H9 (cell line): ENCODE measurements around the gene ADAMTS18. TPM values are rescaled to one million over a fixed set of nuclear protein-coding genes. Genes with fewer than 3 reads are reported as not detected.

Experiments
- DNase-seq: peaks from one replicate; pipeline ENCODE4 v3.0.0-alpha.2; 2017
- H2AFZ ChIP-seq: one replicate; pipeline ENCODE4 v1.6.1; 2013; ENCODE audit warnings: mild to moderate bottlenecking, low read length, control low read depth, moderate library complexity
- H2AK5ac ChIP-seq: 2 replicates; pipeline ENCODE4 v1.6.1; 2013; ENCODE audit warnings: low read length, control low read depth, mixed read lengths; ENCODE audit not compliant: insufficient read length
- H2BK120ac ChIP-seq: one replicate; pipeline ENCODE4 v1.6.1; 2013; ENCODE audit warnings: low read depth, mild to moderate bottlenecking, low read length, control low read depth, inconsistent platforms; ENCODE audit not compliant: poor library complexity, severe bottlenecking
- H2BK12ac ChIP-seq: 2 replicates; pipeline ENCODE4 v1.6.1; 2013; ENCODE audit warnings: low read length, control low read depth, mixed read lengths, low read depth; ENCODE audit not compliant: insufficient read length
- H2BK15ac ChIP-seq: 2 replicates; pipeline ENCODE4 v1.6.1; 2013; ENCODE audit warnings: low read depth, low read length, control low read depth
- H2BK20ac ChIP-seq: one replicate; pipeline ENCODE4 v1.6.1; 2013; ENCODE audit warnings: low read depth, mild to moderate bottlenecking, low read length, control low read depth, inconsistent platforms; ENCODE audit not compliant: poor library complexity, severe bottlenecking
- H2BK5ac ChIP-seq: 2 replicates; pipeline ENCODE4 v1.6.1; 2013; ENCODE audit warnings: low read length, control low read depth, mixed read lengths; ENCODE audit not compliant: insufficient read length
- H3K14ac ChIP-seq: 2 replicates; pipeline ENCODE4 v1.6.1; 2013; ENCODE audit warnings: low read length, control low read depth; ENCODE audit not compliant: insufficient read depth
- H3K18ac ChIP-seq: 2 replicates; pipeline ENCODE4 v1.6.1; 2013; ENCODE audit warnings: low read depth, mild to moderate bottlenecking, mixed read lengths, low read length, control low read depth; ENCODE audit not compliant: insufficient read length
- H3K23ac ChIP-seq: 2 replicates; pipeline ENCODE4 v1.6.1; 2013; ENCODE audit warnings: low read length, control low read depth, mixed read lengths, low read depth; ENCODE audit not compliant: insufficient read length
- H3K23me2 ChIP-seq: 2 replicates; pipeline ENCODE4 v1.6.1; 2013; ENCODE audit warnings: low read depth, mild to moderate bottlenecking, mixed read lengths, low read length, control low read depth; ENCODE audit not compliant: insufficient read length, poor library complexity, severe bottlenecking
- H3K27ac ChIP-seq: 2 replicates; pipeline ENCODE4 v1.5.1; 2013; ENCODE audit warnings: low read length, control low read depth, mixed read lengths, low read depth; ENCODE audit not compliant: insufficient read length
- H3K27me3 ChIP-seq: 2 replicates; pipeline ENCODE4 v1.6.1; 2013; ENCODE audit warnings: low read length, control low read depth, inconsistent platforms; ENCODE audit not compliant: insufficient read depth
- H3K4ac ChIP-seq: 2 replicates; pipeline ENCODE4 v1.6.1; 2013; ENCODE audit warnings: low read depth, mild to moderate bottlenecking, control low read depth, inconsistent platforms, low read length, moderate library complexity
- H3K4me1 ChIP-seq: 2 replicates; pipeline ENCODE4 v1.6.1; 2013; ENCODE audit warnings: low read length, control low read depth, inconsistent platforms; ENCODE audit not compliant: insufficient read depth
- H3K4me2 ChIP-seq: 2 replicates; pipeline ENCODE4 v1.6.1; 2013; ENCODE audit warnings: low read length, control low read depth, mixed read lengths; ENCODE audit not compliant: insufficient read length, insufficient read depth
- H3K56ac ChIP-seq: 2 replicates; pipeline ENCODE4 v1.6.1; 2013; ENCODE audit warnings: low read depth, mild to moderate bottlenecking, mixed read lengths, low read length, control low read depth; ENCODE audit not compliant: insufficient read length
- H3K79me1 ChIP-seq: 2 replicates; pipeline ENCODE4 v1.6.1; 2013; ENCODE audit warnings: low read depth, mild to moderate bottlenecking, moderate library complexity, low read length, control low read depth, inconsistent platforms; ENCODE audit not compliant: insufficient read depth, poor library complexity, severe bottlenecking
- H3K79me2 ChIP-seq: 2 replicates; pipeline ENCODE4 v1.6.1; 2013; ENCODE audit warnings: low read length, control low read depth, inconsistent platforms; ENCODE audit not compliant: insufficient read depth
- H3K9ac ChIP-seq: 2 replicates; pipeline ENCODE4 v1.6.1; 2013; ENCODE audit warnings: low read length, control low read depth, mixed read lengths; ENCODE audit not compliant: insufficient read length; ENCODE audit errors: extremely low read depth
- H3K9me3 ChIP-seq: one replicate; pipeline ENCODE4 v1.6.1; 2013; ENCODE audit warnings: low read depth, low read length, inconsistent platforms; ENCODE audit not compliant: control insufficient read depth
- H3T11ph ChIP-seq: one replicate; pipeline ENCODE4 v1.6.1; 2013; ENCODE audit warnings: mild to moderate bottlenecking, low read length, control low read depth, inconsistent platforms
- H4K20me1 ChIP-seq: one replicate; pipeline ENCODE4 v1.6.1; 2013; ENCODE audit not compliant: control insufficient read depth, insufficient read length, insufficient read depth
- H4K5ac ChIP-seq: 2 replicates; pipeline ENCODE4 v1.6.1; 2013; ENCODE audit warnings: low read depth, mild to moderate bottlenecking, mixed read lengths, low read length, control low read depth; ENCODE audit not compliant: insufficient read length
- H4K8ac ChIP-seq: replicated peaks from 2 replicates; pipeline ENCODE4 v1.6.1; 2013; ENCODE audit warnings: low read length, control low read depth, mixed read lengths, low read depth; ENCODE audit not compliant: insufficient read length
- H4K91ac ChIP-seq: 2 replicates; pipeline ENCODE4 v1.6.1; 2013; ENCODE audit warnings: low read depth, mild to moderate bottlenecking, moderate library complexity, mixed read lengths, low read length, control low read depth; ENCODE audit not compliant: insufficient read length
- H3K27ac Mint-ChIP-seq, 3 experiments: 2 replicates in 2 of 3; 3 replicates in 1 of 3; pipeline ENCODE4 v1.8.0; 2020 to 2021; ENCODE audit warnings: mixed read lengths in 3 of 3, mild to moderate bottlenecking in 1 of 3, moderate library complexity in 1 of 3
- H3K27me3 Mint-ChIP-seq: 2 replicates; pipeline ENCODE4 v1.8.0; 2021; ENCODE audit warnings: low read depth, mild to moderate bottlenecking, moderate library complexity, mixed read lengths
- H3K36me3 Mint-ChIP-seq, 3 experiments: 2 replicates in 2 of 3; 3 replicates in 1 of 3; pipeline ENCODE4 v1.8.0; 2020 to 2021; ENCODE audit warnings: low read depth in 3 of 3, mixed read lengths in 3 of 3; ENCODE audit not compliant: insufficient read depth in 1 of 3
- H3K4me1 Mint-ChIP-seq, 2 experiments: 2 replicates each; pipeline ENCODE4 v1.8.0; 2020; ENCODE audit warnings: mixed read lengths in 2 of 2
- H3K4me3 Mint-ChIP-seq, 2 experiments: 2 replicates in 1 of 2; 3 replicates in 1 of 2; pipeline ENCODE4 v1.8.0; 2020 to 2021; ENCODE audit warnings: mild to moderate bottlenecking in 2 of 2, mixed read lengths in 2 of 2, moderate library complexity in 1 of 2
- H3K9me3 Mint-ChIP-seq, 2 experiments: 2 replicates in 1 of 2; 3 replicates in 1 of 2; pipeline ENCODE4 v1.8.0; 2020; ENCODE audit warnings: mild to moderate bottlenecking in 2 of 2, mixed read lengths in 2 of 2, moderate library complexity in 1 of 2
- WGBS: extraction: QIAGEN DNeasy Blood & Tissue Kit; methylation state at CpG from one replicate; pipeline ENCODE4 v1.1.7; 2013; ENCODE audit warnings: missing lambda C conversion rate, low lambda C conversion rate, mixed read lengths; ENCODE audit not compliant: insufficient read length; ENCODE audit errors: extremely low coverage; 5-methylcytosine and 5-hydroxymethylcytosine counted together
- total RNA-seq: library from RNA; stranded (reverse); gene quantifications from 2 replicates; pipeline ENCODE4 v1.2.1, GENCODE V29; 2021
- TF ChIP-seq, protein P1 (sequence below): fragments of 200-600 bp; sonication (generic); conservative IDR thresholded peaks from 3 replicates; pipeline ENCODE4 v1.8.0; 2021; ENCODE audit warnings: antibody characterized with exemption, mild to moderate bottlenecking

ADAMTS18 gene
- total RNA-seq, 1 experiment from 2014 or later, result 0.07 TPM

DNA sequence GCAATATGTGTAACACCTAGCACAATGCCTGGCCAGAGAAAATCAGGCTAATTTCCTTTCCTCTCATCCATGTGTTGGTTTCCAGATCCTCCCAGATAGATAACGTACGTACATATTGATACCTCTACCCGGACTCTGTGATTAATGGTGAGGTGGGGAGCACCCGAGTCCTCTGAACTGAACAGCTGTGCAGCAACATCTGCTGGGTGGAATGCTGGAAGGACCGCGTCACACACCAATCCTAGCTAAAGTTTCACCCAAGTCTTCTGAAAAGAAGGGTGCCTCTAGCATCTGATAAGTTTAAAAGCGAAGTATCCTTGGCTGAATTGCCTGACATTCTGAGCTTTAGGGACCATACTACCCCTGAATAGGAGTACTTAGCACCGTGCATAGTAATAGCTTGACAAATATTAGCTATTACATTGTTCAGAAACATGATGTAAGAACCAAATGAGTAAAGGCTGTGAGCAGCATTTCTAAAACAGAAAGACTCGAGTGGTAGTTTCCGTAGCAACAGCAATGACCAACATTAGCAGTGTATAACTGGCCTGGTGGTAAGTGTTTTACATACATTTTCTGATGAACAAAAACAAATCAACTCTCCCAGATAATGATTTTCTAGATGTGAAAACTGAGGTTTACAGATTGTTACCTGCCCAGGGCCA, 144.3 kb downstream of the ADAMTS18 start:
- H3K4me2 ChIP-seq, result no peak overlapping the region
- no peaks in the 10 kb centered on the region for H3K79me2 ChIP-seq
- Mint-ChIP-seq H3K9me3 (no peaks in the 10 kb centered on the region), H3K27ac (no peak overlapping the region), H3K27me3 (no peaks in the 10 kb centered on the region), H3K4me3 (no peak overlapping the region), H3K4me1 (peaks cover 3% of the 10 kb centered on the region in 2 experiments; a peak in 3 of 4 replicates), H3K36me3 (no peaks in the 10 kb centered on the region)
- no peak overlapping the region for H3K14ac ChIP-seq
- H3K56ac ChIP-seq, result no peak overlapping the region
- H3K9me3 ChIP-seq, result no peaks in the 10 kb centered on the region
- no peak overlapping the region for H2BK120ac ChIP-seq
- no peak overlapping the region for H4K91ac ChIP-seq
- H3K23me2 ChIP-seq, result no peaks in the 10 kb centered on the region
- H3K4me1 ChIP-seq, result no peaks in the 10 kb centered on the region
- no peak overlapping the region for H3K9ac ChIP-seq
- no peak overlapping the region for H2BK15ac ChIP-seq
- no CpG with 5 or more reads among the region's 10 CpGs for WGBS
- H2BK5ac ChIP-seq, result no peak overlapping the region
- H4K20me1 ChIP-seq, result no peaks in the 10 kb centered on the region
- no peak overlapping the region for H4K5ac ChIP-seq
- no peak overlapping the region for H2AK5ac ChIP-seq
- H2BK20ac ChIP-seq, result no peak overlapping the region
- DNase-seq, result no peak
- H3K27ac ChIP-seq, result no peak overlapping the region
- H3K27me3 ChIP-seq, result no peaks in the 10 kb centered on the region
- H3K18ac ChIP-seq, result no peak overlapping the region
- H2BK12ac ChIP-seq, result no peak overlapping the region
- TF ChIP-seq, protein P1, sequence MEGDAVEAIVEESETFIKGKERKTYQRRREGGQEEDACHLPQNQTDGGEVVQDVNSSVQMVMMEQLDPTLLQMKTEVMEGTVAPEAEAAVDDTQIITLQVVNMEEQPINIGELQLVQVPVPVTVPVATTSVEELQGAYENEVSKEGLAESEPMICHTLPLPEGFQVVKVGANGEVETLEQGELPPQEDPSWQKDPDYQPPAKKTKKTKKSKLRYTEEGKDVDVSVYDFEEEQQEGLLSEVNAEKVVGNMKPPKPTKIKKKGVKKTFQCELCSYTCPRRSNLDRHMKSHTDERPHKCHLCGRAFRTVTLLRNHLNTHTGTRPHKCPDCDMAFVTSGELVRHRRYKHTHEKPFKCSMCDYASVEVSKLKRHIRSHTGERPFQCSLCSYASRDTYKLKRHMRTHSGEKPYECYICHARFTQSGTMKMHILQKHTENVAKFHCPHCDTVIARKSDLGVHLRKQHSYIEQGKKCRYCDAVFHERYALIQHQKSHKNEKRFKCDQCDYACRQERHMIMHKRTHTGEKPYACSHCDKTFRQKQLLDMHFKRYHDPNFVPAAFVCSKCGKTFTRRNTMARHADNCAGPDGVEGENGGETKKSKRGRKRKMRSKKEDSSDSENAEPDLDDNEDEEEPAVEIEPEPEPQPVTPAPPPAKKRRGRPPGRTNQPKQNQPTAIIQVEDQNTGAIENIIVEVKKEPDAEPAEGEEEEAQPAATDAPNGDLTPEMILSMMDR, result no peak
- H3K23ac ChIP-seq, result no peak overlapping the region
- H3K79me1 ChIP-seq, result no peaks in the 10 kb centered on the region
- no peak overlapping the region for H3T11ph ChIP-seq
- H3K4ac ChIP-seq, result no peak overlapping the region
- no peak overlapping the region for H4K8ac ChIP-seq
- no peak overlapping the region for H2AFZ ChIP-seq
